ENCODE data around the gene CDHR2.

Gene CDHR2

GRCh38 chr5:176542596-176543427 is 6.3 kb upstream of the CDHR2 start:
- Histone ChIP-seq H2AK5ac (ENCODE audit: low read length) (peak overlapping the region; percentile 26), H3K27me3 (ENCODE audit: insufficient read depth, low read length) (no peaks in the 10 kb centered on the region), H3K14ac (ENCODE audit: low read length) (peak overlapping the region; percentile 32), H3K79me2 (ENCODE audit: control insufficient read depth, insufficient read depth, low read length, poor library complexity) (no peaks in the 10 kb centered on the region), H4K12ac (ENCODE audit: low read depth, low read length) (peak overlapping the region; percentile 66), H3K4me1 (ENCODE audit: control insufficient read depth in 1 of 2, insufficient read depth in 2 of 2, low read length in 2 of 2) (peaks cover 11 to 19% of the 10 kb centered on the region in 2 experiments), H3K4me2 (ENCODE audit: low read length) (peak overlapping the region; percentile 94), H3K9ac (ENCODE audit: low read length) (no peak overlapping the region), H2BK5ac (ENCODE audit: low read depth, low read length, poor library complexity) (no peak overlapping the region), H3K4ac (ENCODE audit: low read depth, low read length) (peak overlapping the region; percentile 47), H2BK120ac (ENCODE audit: insufficient read depth, low read length, poor library complexity) (peak overlapping the region; percentile 61), H3K79me1 (ENCODE audit: low read length) (peaks cover 11% of the 10 kb centered on the region), H3K4me3 (ENCODE audit: low read depth, low read length) (peak overlapping the region; percentile 70), H3K23ac (ENCODE audit: low read length) (no peak overlapping the region), H4K8ac (ENCODE audit: low read depth, low read length) (peak overlapping the region; percentile 79), H3K18ac (ENCODE audit: low read length) (peak overlapping the region; percentile 57), H3K9me3 (ENCODE audit: insufficient read depth, low read depth, low read length) (peaks cover 3% of the 10 kb centered on the region), H3K36me3 (ENCODE audit: control insufficient read depth in 1 of 2, insufficient read depth in 2 of 2, low read length in 2 of 2) (no peaks in the 10 kb centered on the region), H4K91ac (ENCODE audit: low read depth, low read length) (peak overlapping the region; percentile 66), H2AFZ (ENCODE audit: insufficient read depth, low read length, poor library complexity) (peak overlapping the region; percentile 73), H2BK12ac (ENCODE audit: low read length) (no peak overlapping the region), H3K27ac (ENCODE audit: low read depth, low read length) (no peak overlapping the region)
- DNase-seq: peak in 1 of 2 donors; percentile 50
- WGBS (ENCODE audit: extremely low coverage, insufficient coverage, insufficient read length): no CpG with 5 or more reads among the region's 110 CpGs

DNA sequence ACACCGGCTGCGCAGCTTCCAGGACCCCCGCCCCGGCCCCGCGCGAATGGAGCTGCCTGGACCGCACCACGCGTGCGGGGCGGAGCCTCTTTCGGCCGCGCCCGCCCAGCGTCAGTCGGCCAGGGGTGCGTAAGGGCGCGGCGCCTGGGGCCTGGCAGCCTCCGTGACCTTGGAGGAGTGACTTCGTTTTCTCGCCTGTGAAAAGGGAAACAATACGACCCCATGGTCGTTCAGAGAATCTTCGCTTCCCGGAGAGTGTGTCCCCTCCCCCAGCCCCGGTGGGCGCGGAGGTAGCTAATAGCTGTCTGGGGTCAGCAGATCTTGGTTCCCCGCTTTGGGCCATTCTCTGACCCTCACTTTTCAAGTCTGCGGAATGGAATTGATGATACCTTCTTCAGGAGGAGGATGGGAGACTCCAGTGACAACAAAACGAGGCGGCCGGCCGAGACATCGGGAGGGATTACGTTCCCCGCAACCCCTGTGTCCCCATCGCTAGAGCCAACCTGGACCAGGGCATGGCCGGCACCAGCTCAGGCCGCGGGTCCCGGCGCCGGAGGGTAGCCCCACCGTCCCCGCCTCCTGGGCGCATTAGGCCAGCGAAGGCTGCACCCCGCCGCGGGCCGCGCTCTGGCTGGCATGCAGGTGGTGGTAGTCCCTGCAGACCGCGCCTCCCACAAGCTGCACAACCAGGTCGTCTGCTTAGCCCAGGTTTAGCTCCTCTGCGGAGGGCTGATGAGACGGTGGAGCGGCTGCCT is 5.5 kb upstream of the CDHR2 start:
- no peaks in the 10 kb centered on the region for H3K36me3 ChIP-seq (ENCODE audit: control insufficient read depth in 1 of 2, insufficient read depth in 2 of 2, low read length in 2 of 2)
- no peak overlapping the region for H4K91ac ChIP-seq (ENCODE audit: low read depth, low read length)
- H3K79me2 ChIP-seq (ENCODE audit: control insufficient read depth, insufficient read depth, low read length, poor library complexity): no peaks in the 10 kb centered on the region
- no peak overlapping the region for H3K27ac ChIP-seq (ENCODE audit: low read depth, low read length)
- H3K27me3 ChIP-seq (ENCODE audit: insufficient read depth, low read length): no peaks in the 10 kb centered on the region
- peak overlapping the region; percentile 14 for H4K12ac ChIP-seq (ENCODE audit: low read depth, low read length)
- no peak overlapping the region for H2AK5ac ChIP-seq (ENCODE audit: low read length)
- H3K4ac ChIP-seq (ENCODE audit: low read depth, low read length): no peak overlapping the region
- no peak overlapping the region for H3K23ac ChIP-seq (ENCODE audit: low read length)
- no peak overlapping the region for H2BK120ac ChIP-seq (ENCODE audit: insufficient read depth, low read length, poor library complexity)
- peak overlapping the region; percentile 37 for H4K8ac ChIP-seq (ENCODE audit: low read depth, low read length)
- peaks cover 3% of the 10 kb centered on the region for H3K9me3 ChIP-seq (ENCODE audit: insufficient read depth, low read depth, low read length)
- peak; percentile 67 to 69 for DNase-seq
- peak overlapping the region; percentile 9 for H3K18ac ChIP-seq (ENCODE audit: low read length)
- no peak overlapping the region for H2BK5ac ChIP-seq (ENCODE audit: low read depth, low read length, poor library complexity)
- H3K4me3 ChIP-seq (ENCODE audit: low read depth, low read length): peak overlapping the region; percentile 70
- no CpG with 5 or more reads among the region's 63 CpGs for WGBS (ENCODE audit: extremely low coverage, insufficient coverage, insufficient read length)
- peak overlapping the region; percentile 73 for H2AFZ ChIP-seq (ENCODE audit: insufficient read depth, low read length, poor library complexity)
- H3K9ac ChIP-seq (ENCODE audit: low read length): no peak overlapping the region
- H3K4me1 ChIP-seq (ENCODE audit: control insufficient read depth in 1 of 2, insufficient read depth in 2 of 2, low read length in 2 of 2): peaks cover 11 to 19% of the 10 kb centered on the region in 2 experiments
- no peak overlapping the region for H3K14ac ChIP-seq (ENCODE audit: low read length)
- H2BK12ac ChIP-seq (ENCODE audit: low read length): no peak overlapping the region
- H3K4me2 ChIP-seq (ENCODE audit: low read length): peak overlapping the region; percentile 94
- H3K79me1 ChIP-seq (ENCODE audit: low read length): peaks cover 11% of the 10 kb centered on the region

DNA sequence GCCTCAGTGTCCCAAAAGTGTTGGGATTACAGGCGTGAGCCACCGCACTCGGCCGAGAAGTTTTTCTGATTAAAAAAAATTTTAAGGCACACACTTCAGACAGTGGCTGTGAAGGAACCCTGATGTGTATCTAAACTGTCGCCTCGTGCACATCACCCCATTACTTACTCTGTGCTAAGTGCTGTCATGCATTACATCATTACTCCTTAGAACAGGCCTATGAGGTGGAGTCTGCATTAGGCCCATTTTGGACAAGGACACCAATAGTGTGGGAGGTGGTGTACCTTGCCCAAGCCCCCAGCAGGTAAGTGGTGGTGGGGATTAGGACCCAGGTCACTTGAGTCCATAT is 3.8 kb upstream of the CDHR2 start:
- Histone ChIP-seq H3K4me1 (ENCODE audit: control insufficient read depth in 1 of 2, insufficient read depth in 2 of 2, low read length in 2 of 2) (peaks cover 11 to 19% of the 10 kb centered on the region in 2 experiments), H4K12ac (ENCODE audit: low read depth, low read length) (no peak overlapping the region), H3K9ac (ENCODE audit: low read length) (no peak overlapping the region), H3K27ac (ENCODE audit: low read depth, low read length) (no peak overlapping the region), H2AK5ac (ENCODE audit: low read length) (no peak overlapping the region), H3K27me3 (ENCODE audit: insufficient read depth, low read length) (no peaks in the 10 kb centered on the region), H3K4me3 (ENCODE audit: low read depth, low read length) (no peak overlapping the region), H3K79me1 (ENCODE audit: low read length) (peaks cover 11% of the 10 kb centered on the region), H3K4ac (ENCODE audit: low read depth, low read length) (no peak overlapping the region), H3K36me3 (ENCODE audit: control insufficient read depth in 1 of 2, insufficient read depth in 2 of 2, low read length in 2 of 2) (no peaks in the 10 kb centered on the region), H3K23ac (ENCODE audit: low read length) (no peak overlapping the region), H3K79me2 (ENCODE audit: control insufficient read depth, insufficient read depth, low read length, poor library complexity) (no peaks in the 10 kb centered on the region), H2BK120ac (ENCODE audit: insufficient read depth, low read length, poor library complexity) (no peak overlapping the region), H2BK5ac (ENCODE audit: low read depth, low read length, poor library complexity) (no peak overlapping the region), H4K91ac (ENCODE audit: low read depth, low read length) (no peak overlapping the region), H4K8ac (ENCODE audit: low read depth, low read length) (no peak overlapping the region), H2BK12ac (ENCODE audit: low read length) (no peak overlapping the region), H3K9me3 (ENCODE audit: insufficient read depth, low read depth, low read length) (peaks cover 3% of the 10 kb centered on the region), H3K18ac (ENCODE audit: low read length) (no peak overlapping the region), H3K14ac (ENCODE audit: low read length) (no peak overlapping the region), H3K4me2 (ENCODE audit: low read length) (no peak overlapping the region), H2AFZ (ENCODE audit: insufficient read depth, low read length, poor library complexity) (no peak overlapping the region)
- no CpG with 5 or more reads among the region's 6 CpGs for WGBS (ENCODE audit: extremely low coverage, insufficient coverage, insufficient read length)
- DNase-seq: no peak

DNA sequence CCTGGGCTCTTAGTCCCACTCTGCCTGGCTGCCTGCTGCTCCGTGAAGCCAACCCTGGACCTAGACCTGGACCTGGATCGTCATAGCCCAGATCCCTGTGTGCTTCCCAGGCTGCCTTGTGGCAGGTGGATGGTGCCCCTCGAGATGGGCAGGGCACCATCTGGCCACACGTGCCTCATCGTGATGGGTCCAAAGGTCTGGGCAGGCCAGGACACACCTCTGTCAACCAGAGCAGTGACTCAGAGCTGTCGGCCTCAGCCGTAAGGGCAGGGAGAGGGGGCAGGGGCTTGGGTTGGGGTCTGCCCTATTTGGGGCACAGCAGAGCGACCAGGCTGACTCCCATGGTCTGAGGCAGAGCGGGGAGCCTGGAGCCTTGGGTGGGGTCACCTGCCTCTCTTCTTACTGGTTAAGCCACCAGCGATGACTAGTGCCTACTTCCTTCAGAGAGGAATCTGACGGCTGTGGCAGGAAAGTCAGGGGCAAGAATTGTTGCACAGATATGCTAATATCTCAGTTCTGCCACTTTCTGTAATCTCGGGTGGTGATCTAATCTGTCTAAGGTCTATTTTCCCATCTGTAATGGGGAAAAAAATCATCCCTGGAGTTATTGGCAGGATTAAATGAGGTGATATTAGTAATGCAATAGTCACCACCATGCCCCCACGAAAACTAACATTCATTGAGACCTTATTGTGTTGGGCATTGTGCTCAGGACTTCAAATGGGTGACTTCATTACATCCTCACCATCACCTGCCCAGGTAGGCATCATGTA is 3.2 kb upstream of the CDHR2 start:
- Histone ChIP-seq H3K23ac (ENCODE audit: low read length) (no peak overlapping the region), H3K79me2 (ENCODE audit: control insufficient read depth, insufficient read depth, low read length, poor library complexity) (no peaks in the 10 kb centered on the region), H4K8ac (ENCODE audit: low read depth, low read length) (no peak overlapping the region), H2AFZ (ENCODE audit: insufficient read depth, low read length, poor library complexity) (no peak overlapping the region), H3K4ac (ENCODE audit: low read depth, low read length) (no peak overlapping the region), H3K27ac (ENCODE audit: low read depth, low read length) (no peak overlapping the region), H4K91ac (ENCODE audit: low read depth, low read length) (no peak overlapping the region), H2BK120ac (ENCODE audit: insufficient read depth, low read length, poor library complexity) (no peak overlapping the region), H3K4me1 (ENCODE audit: control insufficient read depth in 1 of 2, insufficient read depth in 2 of 2, low read length in 2 of 2) (peaks cover 11 to 19% of the 10 kb centered on the region in 2 experiments), H3K27me3 (ENCODE audit: insufficient read depth, low read length) (no peaks in the 10 kb centered on the region), H3K4me2 (ENCODE audit: low read length) (no peak overlapping the region), H3K36me3 (ENCODE audit: control insufficient read depth in 1 of 2, insufficient read depth in 2 of 2, low read length in 2 of 2) (no peaks in the 10 kb centered on the region), H4K12ac (ENCODE audit: low read depth, low read length) (no peak overlapping the region), H3K18ac (ENCODE audit: low read length) (no peak overlapping the region), H3K14ac (ENCODE audit: low read length) (no peak overlapping the region), H2AK5ac (ENCODE audit: low read length) (no peak overlapping the region), H2BK5ac (ENCODE audit: low read depth, low read length, poor library complexity) (no peak overlapping the region), H3K4me3 (ENCODE audit: low read depth, low read length) (no peak overlapping the region), H3K79me1 (ENCODE audit: low read length) (peaks cover 11% of the 10 kb centered on the region), H2BK12ac (ENCODE audit: low read length) (no peak overlapping the region), H3K9ac (ENCODE audit: low read length) (no peak overlapping the region), H3K9me3 (ENCODE audit: insufficient read depth, low read depth, low read length) (peaks cover 3% of the 10 kb centered on the region)
- WGBS (ENCODE audit: extremely low coverage, insufficient coverage, insufficient read length): no CpG with 5 or more reads among the region's 13 CpGs
- no peak for DNase-seq
